Left ventricle myocardium inferior (tissue), 1 donor: ENCODE measurements around the gene ETS2. TPM values are rescaled to one million over a fixed set of nuclear protein-coding genes. Genes with fewer than 3 reads are reported as not detected.
A peak's percentile ranks its signal among the peaks of the same experiment; 100 is the strongest.

ENCODE experiments used
- DNase-seq: peaks from one replicate; pipeline ENCODE4 v3.0.0-alpha.2; 2020
- H3K27ac ChIP-seq: fragments of 200-600 bp; replicated peaks from 2 replicates; pipeline ENCODE4 v1.8.0; 2021
- H3K27me3 ChIP-seq: fragments of 200-600 bp; 2 replicates; pipeline ENCODE4 v1.8.0; 2021; ENCODE audit warnings: low read depth
- H3K36me3 ChIP-seq: fragments of 200-600 bp; 2 replicates; pipeline ENCODE4 v1.8.0; 2021
- H3K4me1 ChIP-seq: fragments of 200-600 bp; 2 replicates; pipeline ENCODE4 v1.8.0; 2021
- H3K4me3 ChIP-seq: fragments of 200-600 bp; 2 replicates; pipeline ENCODE4 v1.8.0; 2021; ENCODE audit warnings: mild to moderate bottlenecking, moderate library complexity
- H3K9me3 ChIP-seq: fragments of 200-600 bp; replicated peaks from 2 replicates; pipeline ENCODE4 v1.8.0; 2021
- CTCF ChIP-seq: fragments of 200-600 bp; IDR thresholded peaks from 2 replicates; pipeline ENCODE4 v1.8.0; 2021; ENCODE audit warnings: antibody characterized with exemption, mild to moderate bottlenecking, borderline replicate concordance
- intact Hi-C: fragments of 100-400 bp; cut with micrococcal nuclease; formaldehyde crosslinking; loops from one replicate; pipeline ENCODE4 v1.11.0; 2022
- total RNA-seq: library from RNA; stranded (reverse); fragmentation: NEBNext Ultra II Directional; extraction: Animal tissue kit (Norgen Biotek cat#: 25700); gene quantifications from one replicate; pipeline ENCODE4 v1.2.1, GENCODE V29; 2021
- donor health status: DM: no; HTN: yes; CAD: no; lungs with severe emphysema.

Gene ETS2
- total RNA-seq, 1 donor from 2014 or later: 40.9 TPM

GRCh38 chr21:38820471-38821239 is 14.9 kb downstream of the ETS2 start:
- H3K36me3 ChIP-seq: peaks cover 94% of the 10 kb centered on the region
- no peak for DNase-seq
- intact Hi-C loops: no loop called here
- H3K27me3 ChIP-seq: no peaks in the 10 kb centered on the region
- peak overlapping the region; percentile 78 for H3K27ac ChIP-seq
- no peak for TF ChIP-seq CTCF
- no peak overlapping the region for H3K4me3 ChIP-seq
- H3K4me1 ChIP-seq: peaks cover 79% of the 10 kb centered on the region
- no peaks in the 10 kb centered on the region for H3K9me3 ChIP-seq

DNA sequence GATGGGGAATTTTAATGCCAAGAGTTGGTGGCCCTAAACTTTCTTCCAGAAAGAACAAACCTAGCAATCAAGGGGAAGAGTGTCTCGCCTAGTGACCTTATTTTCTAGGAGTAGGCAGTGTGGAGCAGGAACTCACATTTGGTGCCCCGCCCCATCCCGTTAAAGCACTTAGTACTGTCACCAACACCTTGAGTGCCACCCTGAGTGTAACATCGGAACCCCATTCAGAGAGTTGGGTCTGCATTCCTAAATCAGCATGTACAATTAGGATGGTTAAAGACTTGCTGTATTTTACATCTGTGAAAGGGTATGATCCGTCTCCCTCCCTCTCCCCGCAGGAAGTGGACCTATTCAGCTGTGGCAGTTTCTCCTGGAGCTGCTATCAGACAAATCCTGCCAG is 15.5 kb downstream of the ETS2 start:
- peak overlapping the region; percentile 78 for H3K27ac ChIP-seq
- intact Hi-C loops: no loop called here

GRCh38 chr21:38821959-38822682 is 16.4 kb downstream of the ETS2 start:
- peaks cover 82% of the 10 kb centered on the region for H3K36me3 ChIP-seq
- intact Hi-C loops: no loop called here
- TF ChIP-seq CTCF: no peak

More for the DNA sequence above, 15.5 kb downstream of the ETS2 start:
- Histone ChIP-seq H3K4me1 (peaks cover 79% of the 10 kb centered on the region), H3K36me3 (peaks cover 91% of the 10 kb centered on the region), H3K4me3 (no peak overlapping the region), H3K9me3 (peaks cover 2% of the 10 kb centered on the region), H3K27me3 (no peaks in the 10 kb centered on the region)
- no peak for DNase-seq
- no peak for TF ChIP-seq CTCF

GRCh38 chr21:38822778-38823238 is 17.1 kb downstream of the ETS2 start:
- intact Hi-C loops: no loop called here
- DNase-seq: no peak
- Histone ChIP-seq H3K9me3 (peaks cover 12% of the 10 kb centered on the region), H3K36me3 (peaks cover 75% of the 10 kb centered on the region), H3K4me3 (peak overlapping the region; percentile 31), H3K4me1 (peaks cover 74% of the 10 kb centered on the region), H3K27ac (peak overlapping the region; percentile 78), H3K27me3 (no peaks in the 10 kb centered on the region)
- no peak for TF ChIP-seq CTCF

More at GRCh38 chr21:38821959-38822682, 16.4 kb downstream of the ETS2 start:
- Histone ChIP-seq H3K4me3 (peak overlapping the region; percentile 31), H3K27ac (peak overlapping the region; percentile 78), H3K27me3 (no peaks in the 10 kb centered on the region), H3K4me1 (peaks cover 79% of the 10 kb centered on the region), H3K9me3 (peaks cover 11% of the 10 kb centered on the region)
- no peak for DNase-seq

GRCh38 chr21:38823737-38824123 is 18.0 kb downstream of the ETS2 start:
- TF ChIP-seq CTCF: no peak
- no peaks in the 10 kb centered on the region for H3K27me3 ChIP-seq
- H3K36me3 ChIP-seq: peaks cover 66% of the 10 kb centered on the region
- intact Hi-C loops: no loop called here
- DNase-seq: no peak
- H3K9me3 ChIP-seq: peaks cover 12% of the 10 kb centered on the region
- H3K4me1 ChIP-seq: peaks cover 67% of the 10 kb centered on the region
- peak overlapping the region; percentile 31 for H3K4me3 ChIP-seq
- peak overlapping the region; percentile 78 for H3K27ac ChIP-seq
